ENCODE results near the gene ZBTB16.
A peak's percentile ranks its signal among the peaks of the same experiment; 100 is the strongest.

ZBTB16 gene

GRCh38 chr11:114138411-114138810 lies 78.9 kb downstream of the ZBTB16 start:
- Histone ChIP-seq H3K4me2 (ENCODE audit: low read length) (no peak overlapping the region), H2AK5ac (ENCODE audit: low read length) (no peak overlapping the region), H3K79me1 (ENCODE audit: low read length) (no peaks in the 10 kb centered on the region), H2BK5ac (ENCODE audit: low read length) (no peak overlapping the region), H3K56ac (ENCODE audit: low read length) (no peak overlapping the region), H3K79me2 (ENCODE audit: control insufficient read depth, insufficient read depth, low read length) (no peaks in the 10 kb centered on the region), H3K4me1 (ENCODE audit: control insufficient read depth, low read depth, low read length) (peaks cover 9% of the 10 kb centered on the region), H4K8ac (ENCODE audit: low read depth, low read length) (no peak overlapping the region), H3K18ac (ENCODE audit: low read length) (no peak overlapping the region), H3K4me3 (ENCODE audit: low read length) (no peak overlapping the region), H3K9ac (ENCODE audit: low read length) (no peak overlapping the region), H4K5ac (ENCODE audit: low read length) (no peak overlapping the region), H3K27ac (ENCODE audit: low read depth, low read length) (no peak overlapping the region), H3K36me3 (ENCODE audit: control insufficient read depth, insufficient read depth, low read length) (no peaks in the 10 kb centered on the region), H3K4ac (ENCODE audit: low read depth, low read length) (no peak overlapping the region), H3K23ac (ENCODE audit: low read length) (no peak overlapping the region), H3K27me3 (ENCODE audit: insufficient read depth, low read length, poor library complexity) (no peaks in the 10 kb centered on the region), H2BK15ac (replicated peaks; ENCODE audit: low read depth) (no peak overlapping the region), H2BK120ac (ENCODE audit: low read depth, low read length) (no peak overlapping the region)
- no CpG with 5 or more reads among the region's 4 CpGs for WGBS (ENCODE audit: extremely low coverage, insufficient coverage, low lambda C conversion rate)
- no peak for DNase-seq

GRCh38 chr11:114140826-114141225 lies 81.3 kb downstream of the ZBTB16 start:
- no CpG with 5 or more reads among the region's 13 CpGs for WGBS (ENCODE audit: extremely low coverage, insufficient coverage, low lambda C conversion rate)
- H4K5ac ChIP-seq (ENCODE audit: low read length), result no peak overlapping the region
- no peak overlapping the region for H3K27ac ChIP-seq (ENCODE audit: low read depth, low read length)
- H4K8ac ChIP-seq (ENCODE audit: low read depth, low read length), result no peak overlapping the region
- H2BK15ac ChIP-seq (replicated peaks; ENCODE audit: low read depth), result no peak overlapping the region
- no peak overlapping the region for H3K23ac ChIP-seq (ENCODE audit: low read length)
- H3K4ac ChIP-seq (ENCODE audit: low read depth, low read length), result no peak overlapping the region
- H3K27me3 ChIP-seq (ENCODE audit: insufficient read depth, low read length, poor library complexity), result no peaks in the 10 kb centered on the region
- H2AK5ac ChIP-seq (ENCODE audit: low read length), result no peak overlapping the region
- no peak overlapping the region for H2BK120ac ChIP-seq (ENCODE audit: low read depth, low read length)
- no peak overlapping the region for H3K56ac ChIP-seq (ENCODE audit: low read length)
- no peaks in the 10 kb centered on the region for H3K36me3 ChIP-seq (ENCODE audit: control insufficient read depth, insufficient read depth, low read length)
- no peak overlapping the region for H3K9ac ChIP-seq (ENCODE audit: low read length)
- no peak overlapping the region for H3K18ac ChIP-seq (ENCODE audit: low read length)
- no peaks in the 10 kb centered on the region for H3K4me1 ChIP-seq (ENCODE audit: control insufficient read depth, low read depth, low read length)
- H3K79me2 ChIP-seq (ENCODE audit: control insufficient read depth, insufficient read depth, low read length), result no peaks in the 10 kb centered on the region
- H3K79me1 ChIP-seq (ENCODE audit: low read length), result no peaks in the 10 kb centered on the region
- no peak for DNase-seq
- no peak overlapping the region for H3K4me2 ChIP-seq (ENCODE audit: low read length)
- H3K4me3 ChIP-seq (ENCODE audit: low read length), result no peak overlapping the region
- H2BK5ac ChIP-seq (ENCODE audit: low read length), result no peak overlapping the region

- H3K36me3 ChIP-seq (ENCODE audit: control insufficient read depth, insufficient read depth, low read length), result no peaks in the 10 kb centered on the region
- H3K4me3 ChIP-seq (ENCODE audit: low read length), result no peak overlapping the region
- H3K56ac ChIP-seq (ENCODE audit: low read length), result no peak overlapping the region
- H3K9ac ChIP-seq (ENCODE audit: low read length), result no peak overlapping the region
- H2BK120ac ChIP-seq (ENCODE audit: low read depth, low read length), result no peak overlapping the region
- no peak overlapping the region for H3K4me2 ChIP-seq (ENCODE audit: low read length)
- DNase-seq, result peak; percentile 64
- H2BK15ac ChIP-seq (replicated peaks; ENCODE audit: low read depth), result no peak overlapping the region
- no peak overlapping the region for H3K23ac ChIP-seq (ENCODE audit: low read length)
- no peaks in the 10 kb centered on the region for H3K79me2 ChIP-seq (ENCODE audit: control insufficient read depth, insufficient read depth, low read length)
- no peak overlapping the region for H3K18ac ChIP-seq (ENCODE audit: low read length)
- no peaks in the 10 kb centered on the region for H3K4me1 ChIP-seq (ENCODE audit: control insufficient read depth, low read depth, low read length)
- no peak overlapping the region for H4K8ac ChIP-seq (ENCODE audit: low read depth, low read length)
- no peak overlapping the region for H3K27ac ChIP-seq (ENCODE audit: low read depth, low read length)
- H4K5ac ChIP-seq (ENCODE audit: low read length), result no peak overlapping the region
- WGBS (ENCODE audit: extremely low coverage, insufficient coverage, low lambda C conversion rate), result no CpG with 5 or more reads among the region's 10 CpGs
- H3K4ac ChIP-seq (ENCODE audit: low read depth, low read length), result no peak overlapping the region
- H3K27me3 ChIP-seq (ENCODE audit: insufficient read depth, low read length, poor library complexity), result no peaks in the 10 kb centered on the region
- H2AK5ac ChIP-seq (ENCODE audit: low read length), result no peak overlapping the region
- H3K79me1 ChIP-seq (ENCODE audit: low read length), result no peaks in the 10 kb centered on the region
- H2BK5ac ChIP-seq (ENCODE audit: low read length), result no peak overlapping the region
These were observed 82.5 kb downstream of the ZBTB16 start for GRCh38 chr11:114141863-114142580.

- H4K8ac ChIP-seq (ENCODE audit: low read depth, low read length), result no peak overlapping the region
- H3K27ac ChIP-seq (ENCODE audit: low read depth, low read length), result no peak overlapping the region
These were observed 83.2 kb downstream of the ZBTB16 start for GRCh38 chr11:114142707-114143106.

GRCh38 chr11:114145166-114145775 lies 85.8 kb downstream of the ZBTB16 start:
- Histone ChIP-seq H3K4me1 (ENCODE audit: control insufficient read depth, low read depth, low read length) (no peaks in the 10 kb centered on the region), H4K8ac (ENCODE audit: low read depth, low read length) (no peak overlapping the region), H3K4me3 (ENCODE audit: low read length) (no peak overlapping the region), H4K5ac (ENCODE audit: low read length) (no peak overlapping the region), H3K4ac (ENCODE audit: low read depth, low read length) (no peak overlapping the region), H2BK15ac (replicated peaks; ENCODE audit: low read depth) (no peak overlapping the region), H2BK5ac (ENCODE audit: low read length) (no peak overlapping the region), H3K27ac (ENCODE audit: low read depth, low read length) (no peak overlapping the region), H2BK120ac (ENCODE audit: low read depth, low read length) (no peak overlapping the region), H3K36me3 (ENCODE audit: control insufficient read depth, insufficient read depth, low read length) (no peaks in the 10 kb centered on the region), H3K4me2 (ENCODE audit: low read length) (no peak overlapping the region), H3K79me1 (ENCODE audit: low read length) (no peaks in the 10 kb centered on the region), H3K9ac (ENCODE audit: low read length) (no peak overlapping the region), H3K27me3 (ENCODE audit: insufficient read depth, low read length, poor library complexity) (no peaks in the 10 kb centered on the region), H3K79me2 (ENCODE audit: control insufficient read depth, insufficient read depth, low read length) (no peaks in the 10 kb centered on the region), H2AK5ac (ENCODE audit: low read length) (no peak overlapping the region), H3K23ac (ENCODE audit: low read length) (no peak overlapping the region), H3K56ac (ENCODE audit: low read length) (no peak overlapping the region), H3K18ac (ENCODE audit: low read length) (no peak overlapping the region)
- no peak for DNase-seq
- no CpG with 5 or more reads among the region's 2 CpGs for WGBS (ENCODE audit: extremely low coverage, insufficient coverage, low lambda C conversion rate)

More at GRCh38 chr11:114142707-114143106, 83.2 kb downstream of the ZBTB16 start:
- no peak for DNase-seq
- Histone ChIP-seq H2BK120ac (ENCODE audit: low read depth, low read length) (no peak overlapping the region), H3K4ac (ENCODE audit: low read depth, low read length) (no peak overlapping the region), H3K56ac (ENCODE audit: low read length) (no peak overlapping the region), H3K27me3 (ENCODE audit: insufficient read depth, low read length, poor library complexity) (no peaks in the 10 kb centered on the region), H2BK5ac (ENCODE audit: low read length) (no peak overlapping the region), H2AK5ac (ENCODE audit: low read length) (no peak overlapping the region), H3K79me1 (ENCODE audit: low read length) (no peaks in the 10 kb centered on the region), H3K4me1 (ENCODE audit: control insufficient read depth, low read depth, low read length) (no peaks in the 10 kb centered on the region), H2BK15ac (replicated peaks; ENCODE audit: low read depth) (no peak overlapping the region), H3K36me3 (ENCODE audit: control insufficient read depth, insufficient read depth, low read length) (no peaks in the 10 kb centered on the region), H3K9ac (ENCODE audit: low read length) (no peak overlapping the region), H3K23ac (ENCODE audit: low read length) (no peak overlapping the region), H3K4me2 (ENCODE audit: low read length) (no peak overlapping the region), H3K4me3 (ENCODE audit: low read length) (no peak overlapping the region), H3K79me2 (ENCODE audit: control insufficient read depth, insufficient read depth, low read length) (no peaks in the 10 kb centered on the region), H4K5ac (ENCODE audit: low read length) (no peak overlapping the region), H3K18ac (ENCODE audit: low read length) (peak overlapping the region; percentile 11)
- WGBS (ENCODE audit: extremely low coverage, insufficient coverage, low lambda C conversion rate), result no CpG with 5 or more reads among the region's 6 CpGs
